Measurements from ENCODE around the gene UTS2.

GRCh38 chr1:7888248-7889081 is 35.6 kb upstream of the UTS2 start:
- no peak for TF ChIP-seq MAX (IDR thresholded peaks at IDR 0.05)
- no peak for TF ChIP-seq SRF (IDR thresholded peaks at IDR 0.05; ENCODE audit: low read depth, low read length)
- TF ChIP-seq JUND (IDR thresholded peaks at IDR 0.05; ENCODE audit: low read length), result no peak
- no peak for TF ChIP-seq CHD1 (IDR thresholded peaks at IDR 0.05; ENCODE audit: low read depth, low read length)
- no peak for TF ChIP-seq POLR2A (IDR thresholded peaks at IDR 0.05; ENCODE audit: control extremely low read depth in 1 of 2, low read depth in 2 of 2, low read length in 2 of 2)
- TF ChIP-seq, protein P1, sequence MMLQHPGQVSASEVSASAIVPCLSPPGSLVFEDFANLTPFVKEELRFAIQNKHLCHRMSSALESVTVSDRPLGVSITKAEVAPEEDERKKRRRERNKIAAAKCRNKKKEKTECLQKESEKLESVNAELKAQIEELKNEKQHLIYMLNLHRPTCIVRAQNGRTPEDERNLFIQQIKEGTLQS (IDR thresholded peaks at IDR 0.05; ENCODE audit: insufficient read depth, low read depth, low read length), result no peak
